HFF-Myc (cell line): Measurements from ENCODE around the gene APOB.

Experiments
- DNase-seq: peaks from one replicate; pipeline ENCODE4 v3.0.0-alpha.2; 2011; ENCODE audit warnings: low read depth; ENCODE audit errors: extremely low read depth
- H3K4me3 ChIP-seq: replicated peaks from 2 replicates; pipeline ENCODE4 v1.5.1; 2011; ENCODE audit warnings: low read depth, mild to moderate bottlenecking, control low read depth, low read length
- CTCF ChIP-seq: IDR thresholded peaks from 2 replicates; pipeline ENCODE4 v1.5.1; 2012; ENCODE audit warnings: mild to moderate bottlenecking, low read depth, low read length, control low read depth; ENCODE audit errors: missing control alignments

The APOB gene

GRCh38 chr2:21025690-21026478 lies 18.0 kb downstream of the APOB start:
- TF ChIP-seq CTCF: no peak
- H3K4me3 ChIP-seq: no peak overlapping the region
- DNase-seq: no peak

- no peak for TF ChIP-seq CTCF
- no peak for DNase-seq
- H3K4me3 ChIP-seq: no peak overlapping the region
Observed at GRCh38 chr2:21024722-21025389, 19.0 kb downstream of the APOB start.

- H3K4me3 ChIP-seq: no peak overlapping the region
- no peak for DNase-seq
- no peak for TF ChIP-seq CTCF
Observed at GRCh38 chr2:21024198-21024597, 19.7 kb downstream of the APOB start.

GRCh38 chr2:21023419-21024181 lies 20.3 kb downstream of the APOB start:
- no peak for TF ChIP-seq CTCF
- DNase-seq: no peak
- H3K4me3 ChIP-seq: no peak overlapping the region

GRCh38 chr2:21022792-21023367 lies 21.0 kb downstream of the APOB start:
- TF ChIP-seq CTCF: no peak
- no peak for DNase-seq
- no peak overlapping the region for H3K4me3 ChIP-seq

- H3K4me3 ChIP-seq: no peak overlapping the region
- TF ChIP-seq CTCF: no peak
- DNase-seq: no peak
Observed at GRCh38 chr2:21021430-21021829, 22.4 kb downstream of the APOB start.
